ENCODE measurements around the gene SPATS2L. TPM values are rescaled to one million over a fixed set of nuclear protein-coding genes. Genes with fewer than 3 reads are reported as not detected.

SPATS2L gene
- total RNA-seq, 4 donors from 2014 or later, result 33.4 to 236 (median 159) TPM

GRCh38 chr2:200428961-200429665, 122.6 kb downstream of the SPATS2L start:
- peaks cover 0 to 7% (median 2%) of the 10 kb centered on the region in 4 donors for H3K36me3 ChIP-seq
- TF ChIP-seq POLR2AphosphoS5 (IDR thresholded peaks at IDR 0.05) (no peak), CTCF (IDR thresholded peaks at IDR 0.05) (no peak), EP300 (IDR thresholded peaks at IDR 0.05; ENCODE audit: low read depth) (no peak), POLR2A (IDR thresholded peaks at IDR 0.05) (no peak)
- H3K27me3 ChIP-seq, result no peaks in the 10 kb centered on the region
- no peaks in the 10 kb centered on the region for H3K9me3 ChIP-seq
- 90 to 100% methylated on average over 3 to 6 of the region's 6 CpGs for WGBS, 2 donors (ENCODE audit: low coverage in 1 of 2)
- in situ Hi-C loops (cut with MboI; ENCODE audit: low pct_ligation_motif_present in 1 of 4, low pct_unique_long_range_greater_than_20kb in 1 of 4, low sequenced_read_pairs in 3 of 4) (no loop called here), intact Hi-C loops (cut with DNase I; ENCODE audit: low total_unique reads) (no loop called here)
- no peak overlapping the region for H3K27ac ChIP-seq
- DNase-seq, result no peak
- no peaks in the 10 kb centered on the region for H3K4me1 ChIP-seq
- H3K4me3 ChIP-seq, result no peak overlapping the region

- WGBS, 2 donors (ENCODE audit: low coverage in 1 of 2), result 86 to 100% methylated on average over 1 of the region's 1 CpG
- H3K4me3 ChIP-seq, result no peak overlapping the region
- no peaks in the 10 kb centered on the region for H3K4me1 ChIP-seq
- no peaks in the 10 kb centered on the region for H3K9me3 ChIP-seq
- TF ChIP-seq CTCF (IDR thresholded peaks at IDR 0.05), result no peak
- no peak for TF ChIP-seq POLR2A (IDR thresholded peaks at IDR 0.05)
- no peak for TF ChIP-seq EP300 (IDR thresholded peaks at IDR 0.05; ENCODE audit: low read depth)
- in situ Hi-C loops (cut with MboI; ENCODE audit: low pct_ligation_motif_present in 1 of 4, low pct_unique_long_range_greater_than_20kb in 1 of 4, low sequenced_read_pairs in 3 of 4), result no loop called here
- H3K36me3 ChIP-seq, result peaks cover 0 to 7% (median 2%) of the 10 kb centered on the region in 4 donors
- no peak overlapping the region for H3K27ac ChIP-seq
- DNase-seq, result no peak
- intact Hi-C loops (cut with DNase I; ENCODE audit: low total_unique reads), result no loop called here
- no peaks in the 10 kb centered on the region for H3K27me3 ChIP-seq
Observed at GRCh38 chr2:200430017-200430416, 123.5 kb downstream of the SPATS2L start.

- Histone ChIP-seq H3K36me3 (peaks cover 0 to 11% (median 3%) of the 10 kb centered on the region in 4 donors), H3K27ac (no peak overlapping the region), H3K27me3 (no peaks in the 10 kb centered on the region), H3K4me3 (no peak overlapping the region), H3K4me1 (no peaks in the 10 kb centered on the region), H3K9me3 (no peaks in the 10 kb centered on the region)
- in situ Hi-C loops (cut with MboI; ENCODE audit: low pct_ligation_motif_present in 1 of 4, low pct_unique_long_range_greater_than_20kb in 1 of 4, low sequenced_read_pairs in 3 of 4), result no loop called here
- 76 to 83% methylated on average over 1 of the region's 1 CpG for WGBS, 2 donors (ENCODE audit: low coverage in 1 of 2)
- no peak for TF ChIP-seq POLR2AphosphoS5 (IDR thresholded peaks at IDR 0.05)
- no peak for TF ChIP-seq CTCF (IDR thresholded peaks at IDR 0.05)
- TF ChIP-seq EP300 (IDR thresholded peaks at IDR 0.05; ENCODE audit: low read depth), result no peak
- no peak for TF ChIP-seq POLR2A (IDR thresholded peaks at IDR 0.05)
- intact Hi-C loops (cut with DNase I; ENCODE audit: low total_unique reads), result no loop called here
- no peak for DNase-seq
Observed at GRCh38 chr2:200431996-200432705, 125.7 kb downstream of the SPATS2L start.

- no peak for TF ChIP-seq POLR2AphosphoS5 (IDR thresholded peaks at IDR 0.05)
- TF ChIP-seq POLR2A (IDR thresholded peaks at IDR 0.05), result no peak
- TF ChIP-seq EP300 (IDR thresholded peaks at IDR 0.05; ENCODE audit: low read depth), result no peak
- TF ChIP-seq CTCF (IDR thresholded peaks at IDR 0.05), result no peak
- Histone ChIP-seq H3K4me1 (no peaks in the 10 kb centered on the region), H3K27me3 (no peaks in the 10 kb centered on the region), H3K4me3 (no peak overlapping the region), H3K36me3 (peaks cover 0 to 13% (median 0%) of the 10 kb centered on the region in 4 donors), H3K27ac (no peak overlapping the region), H3K9me3 (no peaks in the 10 kb centered on the region)
- 87 to 90% methylated on average over 3 to 4 of the region's 4 CpGs for WGBS, 2 donors (ENCODE audit: low coverage in 1 of 2)
- in situ Hi-C loops (cut with MboI; ENCODE audit: low pct_ligation_motif_present in 1 of 4, low pct_unique_long_range_greater_than_20kb in 1 of 4, low sequenced_read_pairs in 3 of 4), result no loop called here
- DNase-seq, result no peak
- intact Hi-C loops (cut with DNase I; ENCODE audit: low total_unique reads), result no loop called here
Observed at GRCh38 chr2:200435379-200435778, 128.9 kb downstream of the SPATS2L start.
